ENCODE data around the gene BRWD1. TPM values are rescaled to one million over a fixed set of nuclear protein-coding genes. Genes with fewer than 3 reads are reported as not detected.
"Not testable (repeated sequence)": the region's sequence is repeated elsewhere in the genome, so short reads cannot be mapped to it uniquely, and the experiment has no call there.

Gene BRWD1
- total RNA-seq, 1 donor from 2014 or later = 112 TPM

DNA sequence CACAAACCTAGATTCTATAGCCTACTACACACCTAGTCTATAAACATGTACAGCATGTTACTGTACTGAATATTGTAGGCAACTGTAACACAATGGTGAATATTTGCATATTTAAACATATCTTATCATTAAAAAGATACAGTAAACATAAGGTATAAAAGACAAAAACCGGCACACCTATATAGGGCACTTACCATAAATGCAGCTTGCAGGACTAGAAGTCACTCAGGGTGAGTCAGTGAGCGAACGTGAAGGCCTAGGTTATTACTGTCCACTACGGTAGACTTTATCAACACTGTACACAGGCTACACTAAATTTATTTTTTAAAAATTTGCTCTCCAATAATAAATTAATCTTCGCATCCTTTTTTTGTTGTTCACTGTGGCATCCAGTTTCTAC, 143.5 kb downstream of the BRWD1 start:
- no peak for DNase-seq

DNA sequence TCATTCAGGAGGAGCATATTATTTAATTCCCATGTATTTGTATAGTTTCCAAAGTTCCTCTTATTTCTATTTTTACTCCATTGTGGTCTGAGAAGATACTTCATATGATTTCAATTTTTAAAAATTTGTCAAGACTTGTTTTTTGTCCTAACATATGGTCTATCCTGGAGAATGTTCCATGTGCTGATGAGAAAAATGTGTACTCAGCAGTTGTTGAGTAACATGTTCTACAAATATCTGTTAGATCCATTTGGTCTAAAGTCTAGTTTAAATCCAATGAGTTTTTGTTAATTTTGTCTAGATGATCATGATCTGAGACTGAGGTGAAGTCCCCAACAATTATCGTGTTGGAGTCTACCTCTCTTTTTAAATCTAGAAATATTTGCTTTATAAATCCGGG, 144.6 kb downstream of the BRWD1 start:
- DNase-seq = peak; percentile 61

DNA sequence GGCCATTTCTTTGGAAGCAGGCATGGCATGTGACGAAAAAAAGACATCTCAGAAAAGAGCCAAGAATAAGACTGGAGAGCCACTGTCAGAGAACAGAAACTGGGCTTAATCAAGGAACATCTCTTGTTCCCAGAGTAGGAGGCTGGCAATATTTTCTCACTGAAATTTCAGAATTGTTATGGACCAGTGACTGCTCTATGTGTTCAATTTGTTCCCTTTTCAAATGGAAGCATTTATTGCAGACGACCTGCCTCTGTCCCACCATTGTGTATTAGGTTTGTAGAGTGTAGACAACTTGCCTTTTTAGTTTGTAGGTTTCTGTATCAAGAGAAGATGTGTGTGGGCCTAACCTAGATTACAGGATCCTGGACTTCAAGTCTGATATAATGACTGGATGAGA, 148.9 kb downstream of the BRWD1 start:
- no peak for DNase-seq

DNA sequence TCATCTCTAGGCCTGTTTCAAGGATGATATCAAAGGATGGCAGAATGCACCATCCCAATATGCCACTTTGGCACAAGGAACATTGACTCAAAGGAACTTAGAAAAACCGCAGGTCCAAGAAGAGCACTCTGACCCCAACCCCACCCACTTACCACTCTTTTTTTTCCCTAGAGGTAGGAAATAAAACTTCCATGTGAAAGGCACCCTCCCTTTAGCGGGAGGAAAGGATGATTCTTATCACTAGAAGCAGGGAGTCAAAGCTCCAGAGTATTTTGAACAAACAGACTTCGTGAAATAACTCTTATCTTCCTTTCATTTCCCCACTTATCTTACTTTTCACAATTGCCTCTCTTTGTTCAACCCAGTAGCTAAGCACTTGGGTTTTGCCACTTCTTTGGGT, 152.4 kb downstream of the BRWD1 start:
- DNase-seq = no peak

DNA sequence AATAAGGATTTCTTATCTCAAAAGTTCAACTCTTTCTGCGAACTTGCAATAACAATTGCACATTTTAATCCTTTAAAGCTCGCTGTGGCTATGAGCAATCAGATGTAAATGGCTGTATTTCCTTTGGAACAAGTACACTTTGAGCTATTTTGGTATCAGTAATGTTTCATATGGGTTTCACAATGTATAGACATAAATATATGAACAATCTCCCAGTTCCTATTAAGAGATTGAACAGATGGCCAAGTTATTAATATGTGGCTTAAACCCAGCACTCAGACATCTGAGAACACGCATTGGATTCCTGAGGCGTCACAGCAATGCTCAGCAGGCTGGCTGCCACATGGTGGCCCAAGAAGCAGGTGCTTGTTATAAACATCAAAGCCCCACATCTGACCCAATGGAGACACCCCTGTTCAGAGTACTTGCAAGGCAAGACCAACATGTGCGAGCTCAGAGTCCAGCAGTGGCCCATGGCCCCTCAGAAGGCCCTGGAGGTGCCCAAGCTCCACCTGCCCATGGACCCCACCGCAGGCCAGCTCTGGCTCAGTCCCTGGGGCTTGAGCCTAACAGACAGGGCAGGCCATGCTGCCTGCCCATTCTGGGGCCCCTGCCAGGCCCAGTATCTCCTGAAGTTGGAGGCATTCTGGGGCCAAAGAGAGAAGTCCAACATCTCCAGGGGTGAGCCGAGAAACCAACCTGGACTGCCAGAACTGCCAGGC, 153.9 kb downstream of the BRWD1 start:
- DNase-seq = peak; percentile 77

DNA sequence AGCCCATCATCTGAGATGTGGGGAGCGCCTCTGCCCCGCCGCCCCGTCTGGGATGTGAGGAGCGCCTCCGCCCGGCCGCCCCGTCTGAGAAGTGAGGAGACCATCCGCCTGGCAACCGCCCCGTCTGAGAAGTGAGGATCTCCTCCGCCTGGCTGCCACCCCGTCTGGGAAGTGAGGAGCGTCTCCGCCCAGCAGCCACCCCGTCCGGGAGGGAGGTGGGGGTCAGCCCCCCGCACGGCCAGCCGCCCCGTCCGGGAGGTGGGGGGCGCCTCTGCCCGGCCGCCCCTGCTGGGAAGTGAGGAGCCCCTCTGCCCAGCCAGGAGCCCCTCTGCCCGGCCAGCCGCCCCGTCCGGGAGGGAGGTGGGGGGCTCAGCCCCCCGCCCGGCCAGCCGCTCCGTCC, 156.2 kb downstream of the BRWD1 start:
- not testable (repeated sequence) for DNase-seq

DNA sequence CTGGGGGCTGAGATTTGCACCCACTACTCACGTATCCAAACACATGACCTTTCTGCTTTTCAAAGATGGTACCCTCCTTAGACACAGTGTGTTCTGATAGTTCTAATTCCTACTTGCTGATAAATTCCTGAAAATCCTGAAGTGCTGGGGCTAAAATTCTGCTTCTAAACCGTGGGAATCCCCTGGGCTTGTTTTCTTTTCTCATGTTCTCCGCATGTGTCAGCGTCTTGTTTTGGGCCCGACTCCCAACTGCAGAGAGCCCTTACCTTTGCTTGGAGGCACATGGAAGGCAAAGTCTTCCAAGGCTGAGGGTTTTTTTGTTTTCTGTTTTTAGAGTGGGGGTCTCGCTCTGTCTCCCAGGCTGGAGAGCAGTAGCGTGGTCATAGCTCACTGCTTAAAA, 157.4 kb downstream of the BRWD1 start:
- DNase-seq = no peak

DNA sequence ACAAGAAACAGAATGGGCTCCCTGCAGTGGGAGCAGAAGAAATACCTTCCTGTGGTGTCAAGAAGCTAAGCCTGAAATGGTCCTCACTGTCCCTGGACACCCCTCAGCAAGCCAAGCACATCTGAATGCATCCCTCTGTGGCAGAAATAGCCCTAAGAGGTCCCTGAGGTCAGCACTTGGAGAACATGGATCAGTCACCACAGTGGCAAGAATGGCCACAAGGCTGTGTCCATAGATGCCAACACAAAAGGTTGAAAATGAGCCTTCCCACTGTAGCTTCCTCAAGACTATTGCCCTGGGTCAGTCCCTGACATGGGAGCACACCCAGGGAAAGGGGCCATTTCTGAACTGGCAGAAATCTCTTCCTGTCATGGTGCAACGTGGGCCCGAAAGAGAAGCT, 157.9 kb downstream of the BRWD1 start:
- DNase-seq = no peak

DNA sequence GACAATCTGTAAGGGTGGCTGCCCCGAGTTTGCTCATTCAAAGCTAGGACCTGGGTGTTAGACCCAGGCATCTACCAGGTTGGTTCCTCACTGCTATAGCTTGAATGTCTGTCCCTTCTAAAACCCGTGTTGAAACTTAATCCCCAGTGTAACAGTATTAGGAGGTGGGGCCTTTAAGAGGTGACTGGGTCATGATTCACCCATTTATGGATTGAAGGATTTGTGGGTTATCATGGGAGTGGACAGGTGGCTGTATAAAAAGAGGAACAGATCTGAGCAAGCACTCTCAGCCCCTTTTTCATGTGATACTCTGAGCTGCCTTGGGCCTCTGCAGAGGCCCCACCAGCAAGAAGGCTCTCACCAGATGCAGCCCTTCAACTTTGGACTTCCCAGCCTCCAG, 159.6 kb downstream of the BRWD1 start:
- no peak for DNase-seq

DNA sequence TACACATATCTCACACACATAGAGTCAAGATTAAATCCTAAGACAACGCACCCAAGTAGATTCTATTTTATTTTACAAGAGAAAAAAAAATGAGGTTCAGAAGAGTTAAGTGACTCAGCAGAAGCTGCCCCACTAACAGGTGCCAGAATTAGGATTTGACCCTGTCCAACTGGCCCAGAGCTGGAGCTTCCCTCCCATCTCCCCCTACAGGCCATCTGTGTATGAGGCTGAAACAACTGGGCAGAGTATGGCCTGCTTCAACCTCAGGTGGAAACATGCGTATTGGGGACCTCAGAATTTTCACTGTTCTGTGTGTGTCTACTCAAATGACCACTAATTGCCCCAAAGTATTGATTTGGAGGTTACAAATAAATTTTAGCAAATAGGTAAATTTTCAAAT, 160.1 kb downstream of the BRWD1 start:
- no peak for DNase-seq

DNA sequence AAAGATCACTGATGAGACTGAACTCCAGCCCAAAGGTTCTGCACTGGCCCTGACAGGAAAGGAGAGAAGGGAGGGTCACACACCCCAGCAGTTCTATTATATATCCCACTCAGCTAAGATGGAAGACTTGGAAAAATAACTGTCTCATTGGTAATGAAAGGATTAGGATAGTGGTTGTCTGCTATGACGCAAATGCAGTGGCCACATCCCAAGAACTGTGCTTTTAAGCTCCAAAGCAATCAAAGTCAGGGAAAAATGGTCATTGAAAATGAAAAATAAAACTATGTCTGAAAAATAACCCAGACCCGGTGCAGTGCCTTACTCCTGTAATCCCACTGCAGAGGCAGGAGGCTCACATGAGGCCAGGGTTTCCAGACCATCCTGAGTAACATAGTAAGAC, 161.2 kb downstream of the BRWD1 start:
- no peak for DNase-seq

DNA sequence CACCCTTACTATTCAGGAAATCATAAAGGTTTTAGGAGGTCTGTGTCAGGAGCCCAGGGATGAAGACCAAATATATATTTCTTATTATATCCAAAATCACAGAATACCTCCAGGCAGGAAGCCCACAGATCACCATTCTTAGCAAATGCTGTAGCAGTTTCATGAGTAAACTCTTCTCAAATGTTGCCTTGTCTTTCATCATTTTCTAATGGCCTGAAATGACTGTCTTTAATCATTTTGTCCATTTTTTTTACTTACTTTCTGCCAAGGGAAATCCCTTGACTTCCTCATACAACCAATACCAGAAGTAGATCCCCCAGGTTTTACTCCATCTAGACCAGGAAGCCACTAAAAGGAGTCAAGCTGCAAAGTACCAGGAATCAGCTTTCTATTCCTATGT, 162.6 kb downstream of the BRWD1 start:
- DNase-seq = no peak

DNA sequence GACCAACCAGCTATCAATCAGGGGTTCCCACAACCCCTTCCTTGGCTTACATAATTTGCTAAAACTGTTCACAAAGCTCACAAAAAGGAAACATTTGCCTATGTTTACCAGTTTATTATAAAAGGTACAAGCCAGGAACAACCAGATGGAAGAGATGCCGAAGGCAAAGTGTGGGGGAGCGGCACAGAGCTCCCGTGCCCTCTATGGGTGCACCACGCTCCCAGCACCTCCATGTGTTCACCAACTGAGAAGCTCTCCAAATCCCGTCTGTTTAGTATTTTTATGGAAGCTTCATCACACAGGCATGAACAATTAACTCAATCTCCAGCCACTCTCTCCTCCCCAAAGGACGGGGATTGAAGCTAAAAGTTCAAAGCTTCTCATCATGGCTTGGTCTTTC, 163.1 kb downstream of the BRWD1 start:
- no peak for DNase-seq

DNA sequence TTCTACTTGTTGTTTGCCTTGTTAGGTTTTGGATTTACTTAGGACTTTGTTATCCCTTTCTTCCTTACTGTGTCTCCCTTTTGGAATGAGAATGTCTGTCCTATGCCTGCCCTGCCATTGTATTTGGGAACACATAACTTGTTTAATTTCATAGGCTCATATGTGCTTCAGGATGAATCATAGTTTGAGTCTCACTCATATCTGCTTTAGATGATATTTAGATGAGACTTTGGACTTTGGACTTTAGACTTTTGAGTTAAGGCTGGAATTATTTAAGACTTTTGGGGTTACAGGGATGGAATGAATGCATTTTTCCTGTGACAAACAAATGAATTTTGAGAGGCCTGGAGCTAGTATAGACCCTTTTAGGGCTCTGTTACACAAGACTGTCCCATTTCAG, 163.6 kb downstream of the BRWD1 start:
- no peak for DNase-seq

DNA sequence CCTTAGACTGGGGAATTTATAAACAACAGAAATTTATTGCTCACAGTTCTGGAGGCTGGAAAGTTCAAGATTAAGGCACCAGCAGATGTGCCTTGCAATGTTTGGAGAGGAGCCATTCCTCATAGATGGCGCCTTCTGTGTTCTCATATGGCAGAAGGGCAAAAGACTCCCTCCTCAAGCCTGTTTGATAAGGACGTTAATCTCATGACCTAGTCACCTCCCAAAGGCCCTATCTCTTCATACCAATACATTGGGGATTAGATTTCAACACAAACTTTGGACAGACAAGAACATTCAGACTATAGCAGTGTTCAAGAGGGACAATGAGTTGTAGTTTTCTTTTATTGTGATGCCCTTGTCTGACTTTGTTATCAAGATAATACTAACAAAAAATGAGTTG, 164.5 kb downstream of the BRWD1 start:
- DNase-seq = no peak

DNA sequence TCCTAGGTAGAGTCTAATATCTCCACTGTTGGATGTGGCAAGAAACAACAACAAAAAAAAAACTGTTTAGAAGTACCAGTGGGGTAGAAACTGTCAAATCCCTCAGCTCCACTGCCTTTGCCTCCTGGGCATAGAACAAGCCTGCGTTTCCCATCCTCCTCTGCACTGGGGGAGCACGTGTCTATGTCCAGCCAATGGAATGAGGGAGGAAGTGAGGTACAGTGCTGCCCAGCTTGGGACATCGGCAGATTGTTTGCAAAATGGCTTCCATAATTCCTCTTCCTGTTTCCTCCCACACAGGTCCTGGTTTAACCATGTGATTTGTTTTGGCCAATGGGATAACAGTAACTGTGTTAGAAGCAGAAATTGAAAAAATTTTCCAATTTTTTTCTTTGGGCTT, 169.2 kb downstream of the BRWD1 start:
- no peak for DNase-seq

DNA sequence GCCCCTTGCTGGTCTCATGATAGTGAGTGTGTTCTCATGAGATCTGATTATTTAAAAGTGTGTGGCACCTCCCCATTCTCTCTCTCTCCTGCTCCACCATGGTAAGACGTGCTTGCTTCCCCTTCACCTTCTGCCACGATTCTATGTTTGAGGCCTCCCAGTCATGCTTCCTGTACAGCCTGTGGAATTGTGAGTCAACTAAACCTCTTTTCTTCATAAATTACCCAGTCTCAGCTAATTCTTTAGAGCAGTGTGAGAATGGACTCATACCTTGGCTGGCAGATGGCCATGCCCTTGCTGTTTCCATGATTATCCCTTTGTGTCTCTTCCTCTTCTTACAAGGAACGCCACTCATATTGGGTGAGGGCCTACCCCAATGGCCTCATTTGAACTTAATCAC, 170.5 kb downstream of the BRWD1 start:
- no peak for DNase-seq

DNA sequence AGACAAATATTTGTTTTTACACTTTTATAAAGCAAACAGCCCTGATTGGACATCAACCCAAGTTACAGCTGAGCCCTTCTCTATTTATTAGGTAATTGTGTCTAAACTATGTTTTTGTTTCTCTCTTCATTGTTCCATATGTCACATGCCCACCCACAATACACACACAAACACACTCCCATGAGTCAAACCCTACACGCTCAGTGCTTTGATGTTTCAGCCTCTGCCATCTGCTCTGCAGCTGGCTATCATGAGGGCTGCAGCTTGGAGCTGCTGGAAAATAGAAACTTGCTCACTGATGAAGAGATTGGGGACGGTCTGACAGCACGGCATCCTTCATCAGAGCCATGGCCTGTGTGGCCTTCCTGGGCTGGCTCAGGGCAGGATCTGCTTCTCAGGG, 171.9 kb downstream of the BRWD1 start:
- DNase-seq = peak; percentile 77

DNA sequence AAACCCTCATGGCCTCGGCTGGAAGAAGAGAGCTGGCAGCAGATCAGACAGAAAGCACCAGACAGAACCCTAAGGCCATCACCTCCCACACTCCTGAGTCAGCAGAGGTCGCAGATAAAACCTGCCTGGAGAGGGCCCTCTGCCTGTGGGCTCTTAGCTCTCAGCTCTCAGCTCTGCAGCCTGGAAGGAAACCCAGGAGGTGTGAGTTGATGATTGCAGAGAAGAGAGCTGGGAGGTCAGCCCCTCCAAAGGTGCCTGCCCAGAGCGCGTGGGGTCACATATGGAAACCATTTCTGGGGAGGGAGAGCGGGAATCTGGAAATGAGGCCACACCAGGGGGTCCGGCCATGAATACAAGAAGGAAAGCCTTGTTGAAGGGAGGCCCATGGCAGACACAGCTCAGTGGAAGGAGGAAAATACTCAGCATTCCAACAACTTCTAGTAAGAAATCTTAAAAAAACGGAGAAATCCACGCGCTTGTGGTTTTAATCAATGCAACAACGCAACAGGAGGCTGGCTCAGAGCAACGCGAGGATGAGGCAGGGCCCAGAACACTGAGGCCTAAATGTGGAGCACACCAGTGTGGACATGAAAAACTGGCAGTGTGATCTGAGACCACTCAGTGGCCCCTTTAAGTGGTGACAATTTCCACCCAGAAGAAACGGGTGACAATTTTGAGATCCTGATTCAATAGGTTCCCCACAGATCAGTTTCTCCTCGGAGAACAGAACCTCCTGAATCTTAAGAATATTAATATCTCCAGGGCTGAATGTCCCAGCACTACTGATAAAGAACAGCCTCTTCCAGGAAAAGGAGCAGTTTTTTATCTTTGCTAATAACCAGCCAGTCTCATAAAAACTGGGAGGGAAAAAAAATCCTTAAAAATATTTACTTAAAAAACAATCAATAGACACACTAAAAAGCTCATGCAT, 175.9 kb downstream of the BRWD1 start:
- DNase-seq = peak; percentile 63

DNA sequence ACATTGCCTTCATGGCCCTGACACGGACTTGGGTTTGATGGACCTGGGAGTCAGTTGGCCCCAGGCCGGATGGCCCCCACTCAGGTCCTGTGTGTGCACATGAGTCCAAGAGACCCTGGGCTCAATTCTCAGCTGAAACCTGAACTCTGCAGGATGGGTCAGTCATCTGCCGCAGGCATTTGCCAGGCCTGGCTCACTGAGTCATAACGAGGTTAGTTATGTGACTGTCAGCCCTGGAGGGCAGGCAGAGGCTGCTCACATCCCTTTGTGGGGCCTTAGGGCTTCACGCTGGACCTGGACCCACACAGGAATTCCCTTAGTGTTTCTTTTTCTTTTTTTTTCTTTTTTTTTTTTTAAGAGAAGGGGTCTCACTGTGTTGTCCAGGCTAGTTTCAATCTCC, 176.7 kb downstream of the BRWD1 start:
- no peak for DNase-seq

DNA sequence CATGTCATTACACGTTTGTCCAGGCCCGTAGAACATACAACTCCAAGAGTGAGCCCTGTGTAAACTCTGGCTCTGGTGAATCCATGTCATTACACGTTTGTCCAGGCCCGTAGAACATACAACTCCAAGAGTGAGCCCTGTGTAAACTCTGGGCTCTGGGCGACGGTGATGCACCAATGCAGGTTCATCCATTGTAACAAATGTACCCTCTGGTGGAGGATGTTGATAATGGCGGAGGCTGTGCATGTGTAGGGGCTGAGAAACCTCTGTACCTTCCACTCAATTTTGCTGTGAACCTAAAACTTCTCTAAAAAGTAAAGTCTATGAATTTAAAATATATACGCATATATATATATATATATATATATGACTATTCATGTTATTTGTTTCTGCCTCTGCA, 177.3 kb downstream of the BRWD1 start:
- DNase-seq = peak; percentile 36

DNA sequence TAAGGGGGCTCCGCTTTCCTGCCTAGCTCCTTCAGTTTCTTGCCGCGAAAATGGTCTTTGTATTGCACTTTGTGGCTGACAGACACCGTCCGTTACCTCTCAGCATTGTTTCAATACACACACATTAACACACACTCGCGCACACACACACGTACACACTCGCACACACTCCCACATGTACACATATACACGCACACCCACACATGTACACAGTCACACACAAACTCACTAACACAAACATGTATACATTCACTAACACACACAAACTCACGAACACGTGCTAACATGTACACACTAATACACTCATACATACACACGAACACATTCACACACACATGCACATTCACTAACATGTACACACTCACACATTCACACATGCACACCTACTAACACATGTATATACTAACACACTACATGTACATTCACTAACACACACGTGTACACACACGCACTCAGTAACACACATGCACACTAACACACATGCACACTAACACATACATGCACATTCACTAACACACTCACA, 179.1 kb downstream of the BRWD1 start:
- DNase-seq = no peak

Data from skin of body (tissue), 2 donors.